ENCODE data around the gene SNRK.
A peak's percentile ranks its signal among the peaks of the same experiment; 100 is the strongest.

The SNRK gene

DNA sequence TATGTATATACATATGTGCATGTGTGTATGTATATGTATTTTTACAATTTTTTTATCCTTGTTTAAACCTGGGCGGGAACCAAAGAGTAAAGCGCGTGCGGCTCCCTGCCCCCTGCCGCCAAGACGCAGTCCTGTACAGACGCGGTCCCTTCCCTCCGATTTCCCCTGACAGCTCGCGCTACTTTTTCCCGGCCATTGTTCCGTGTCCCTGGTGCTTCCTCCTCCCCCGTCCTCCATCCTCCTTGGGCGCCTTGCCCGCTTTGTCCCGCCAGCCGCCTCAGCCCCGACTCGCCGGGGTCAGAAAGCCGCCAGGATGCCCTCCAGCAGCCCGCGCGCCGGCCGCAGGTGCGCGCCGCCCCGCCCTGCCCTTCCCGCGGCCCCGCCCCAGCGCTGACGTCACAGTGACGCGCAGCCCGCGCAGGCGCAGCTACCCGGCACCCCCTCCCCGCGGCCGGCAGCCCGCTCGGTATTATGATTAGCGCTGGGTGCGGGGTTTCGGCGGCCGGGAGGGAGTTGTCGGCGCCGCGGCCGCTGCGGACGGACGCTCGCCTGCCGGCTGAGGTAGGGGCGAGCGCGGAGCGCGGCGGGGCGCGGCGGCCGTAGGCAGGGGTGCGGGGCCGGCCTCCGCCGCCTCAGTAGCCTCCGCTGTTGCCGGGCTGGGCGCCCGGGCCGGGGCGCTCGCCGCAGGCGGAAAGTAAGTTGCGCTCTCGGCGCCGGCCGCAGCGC, at the start of gene SNRK:
SNRK (plus strand) TSS at position 426 of the 726 bp plus-strand sequence. CDS start 16,664 bp downstream, outside the sequence.
- DNase-seq = peak; percentile 89

DNA sequence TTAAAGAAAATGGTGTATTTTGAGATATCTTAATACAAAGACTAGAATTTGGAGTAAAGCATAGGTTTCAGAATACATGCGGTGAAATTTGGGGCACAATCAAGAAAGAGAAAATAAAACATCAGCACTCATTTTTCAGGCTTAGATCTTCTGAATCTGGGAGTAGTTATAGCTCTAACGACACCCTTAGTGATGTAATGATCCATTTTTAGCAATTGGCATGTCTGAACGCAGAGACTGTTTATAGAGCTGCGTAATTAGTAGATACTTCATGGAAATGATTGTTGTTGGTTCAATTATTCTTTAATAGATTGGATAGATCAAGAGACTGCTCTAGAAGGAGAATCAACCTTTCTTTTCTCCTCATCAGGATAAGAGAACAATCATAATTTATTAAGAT, 47.5 kb upstream of the SNRK start:
- no peak for DNase-seq

- DNase-seq = no peak
These were observed 46.6 kb upstream of the SNRK start for GRCh38 chr3:43239755-43240154.

DNA sequence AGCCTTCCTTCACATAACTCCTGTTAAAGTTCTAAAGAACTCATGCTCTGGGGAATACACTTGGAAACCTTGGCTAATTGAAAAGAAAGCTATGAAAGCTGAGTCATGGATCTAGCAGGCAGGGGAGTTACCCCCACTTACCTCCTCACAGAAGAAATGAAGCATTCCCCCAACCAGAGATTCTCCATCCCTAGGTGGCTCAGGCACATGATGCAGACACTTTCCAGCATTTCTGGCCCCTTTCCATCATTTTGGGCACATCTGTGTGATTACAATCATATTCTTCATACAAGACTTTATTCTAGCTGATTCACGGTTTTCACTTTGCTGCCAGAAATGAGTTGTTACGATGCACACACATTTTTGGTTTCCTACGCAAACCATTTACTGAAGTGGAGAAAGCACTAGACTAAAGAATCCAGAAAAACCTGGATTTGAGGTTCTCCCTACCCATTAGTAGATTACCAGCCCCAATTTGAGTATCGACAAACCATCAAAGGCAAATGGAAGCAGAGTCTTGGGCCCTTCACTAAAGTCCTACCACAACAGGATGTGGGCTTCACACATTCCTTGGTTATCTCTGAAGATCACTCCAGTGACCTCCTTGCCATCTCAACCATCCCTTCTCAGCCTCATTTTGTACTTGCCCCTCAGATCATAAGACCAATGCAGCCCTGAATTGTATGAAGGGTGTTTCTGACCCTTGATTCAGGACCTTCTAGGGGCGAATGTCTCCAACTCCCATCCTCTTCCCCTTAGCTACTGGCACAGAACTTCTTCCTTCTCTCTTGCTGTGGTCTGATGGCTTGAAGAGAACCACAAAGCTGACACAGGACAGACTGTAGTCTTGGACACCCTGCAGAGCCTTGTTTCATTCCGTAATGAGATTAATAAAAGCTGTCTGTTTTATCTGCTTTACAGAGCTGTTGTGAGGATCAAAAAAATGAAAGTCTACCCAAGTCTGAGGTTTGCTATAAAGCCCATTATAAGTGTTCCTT, 42.5 kb upstream of the SNRK start:
- DNase-seq = peak; percentile 2

DNA sequence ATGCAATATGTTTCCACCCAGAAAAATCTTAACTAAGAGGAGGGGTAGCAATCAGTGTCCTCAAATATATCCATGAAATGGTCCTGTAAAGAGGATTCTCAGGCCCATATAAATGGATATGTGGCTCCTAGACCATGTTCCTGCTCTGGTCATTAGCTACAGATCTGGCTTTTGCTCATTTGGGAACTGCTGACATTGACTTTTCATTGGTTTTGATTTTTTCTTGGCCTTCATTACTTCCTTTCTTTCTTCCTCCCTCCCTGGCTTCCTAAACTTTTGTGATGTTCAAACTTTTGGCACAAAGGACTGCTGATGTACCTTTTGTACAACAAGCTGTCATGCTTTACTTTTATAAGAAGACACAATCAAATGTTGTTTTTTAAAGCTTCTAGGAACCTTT, 41.6 kb upstream of the SNRK start:
- no peak for DNase-seq

DNA sequence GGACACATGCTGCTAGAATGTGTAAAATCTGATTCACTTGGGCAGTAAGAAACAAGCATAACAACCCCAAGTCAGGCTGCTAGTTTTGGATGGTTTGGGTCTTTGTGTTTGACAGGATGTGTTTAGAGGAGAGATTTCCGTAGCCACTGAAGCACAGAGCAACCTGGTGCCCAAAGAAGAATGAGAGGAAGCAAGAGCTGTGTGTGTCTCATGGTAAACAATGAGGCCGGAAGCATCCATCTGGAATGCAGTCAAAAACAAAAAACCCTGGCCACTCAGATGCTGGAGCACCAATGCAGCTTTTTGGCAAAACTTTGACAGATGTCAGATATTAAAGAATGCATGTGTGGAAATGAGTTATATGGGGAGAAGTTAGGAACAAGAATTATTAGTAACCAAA, 39.4 kb upstream of the SNRK start:
- DNase-seq = no peak

- DNase-seq = no peak
These were observed 38.7 kb upstream of the SNRK start for GRCh38 chr3:43247561-43248184.

DNA sequence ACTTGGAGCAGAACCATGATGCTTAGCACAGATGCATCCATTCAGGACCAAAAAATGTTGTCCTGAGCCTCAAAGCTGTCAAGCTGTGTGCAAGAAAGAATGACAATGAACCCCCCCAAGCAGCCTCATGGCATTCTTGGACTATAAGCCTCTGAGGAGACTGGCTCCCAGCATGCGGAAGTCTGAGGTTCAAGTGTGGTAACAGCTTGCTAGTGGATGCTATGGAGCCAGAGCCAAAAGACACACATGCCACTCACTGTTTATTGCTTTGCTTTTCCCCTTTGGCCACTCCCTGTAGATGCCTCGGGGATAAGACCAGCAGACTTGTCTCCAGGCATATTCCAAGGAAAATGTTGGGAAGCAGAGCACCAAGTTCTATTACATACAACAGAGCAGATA, 38.2 kb upstream of the SNRK start:
- DNase-seq = no peak

DNA sequence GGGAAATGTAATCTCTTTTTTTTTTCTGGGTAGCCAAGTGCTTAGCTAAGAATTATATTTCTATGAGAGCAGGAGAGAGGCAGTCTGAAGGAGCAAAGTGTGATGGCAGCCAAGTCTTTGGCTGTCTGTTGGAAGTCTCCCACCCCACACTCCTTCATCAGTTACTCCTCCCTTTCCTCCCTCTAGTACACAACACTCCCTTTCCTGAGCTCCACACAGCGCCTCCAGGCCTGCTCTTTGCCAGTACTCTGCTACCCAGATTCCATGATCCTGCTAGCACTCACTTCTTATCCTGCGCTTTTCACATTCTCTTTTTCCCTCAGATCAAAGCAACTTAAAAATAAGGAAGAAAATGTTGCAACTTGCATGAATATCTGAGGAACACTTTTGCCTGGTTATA, 37.4 kb upstream of the SNRK start:
- DNase-seq = no peak

DNA sequence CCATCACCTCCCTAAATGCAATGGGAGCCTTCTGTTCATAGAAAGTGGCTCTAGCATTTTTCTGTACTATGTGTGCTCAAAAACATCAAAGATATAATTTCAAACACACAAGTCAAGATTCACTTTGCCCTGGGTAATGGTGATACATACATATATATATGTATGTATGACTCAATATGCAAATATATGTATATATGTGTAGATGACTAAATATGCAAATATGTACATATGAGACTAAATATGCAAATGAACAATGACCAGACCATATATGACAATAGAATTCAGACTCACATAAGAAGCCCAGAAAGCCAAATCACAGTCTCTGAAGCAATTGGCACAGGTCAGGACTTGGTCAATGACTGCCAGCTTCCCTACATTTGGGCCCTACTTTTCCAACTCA, 36.9 kb upstream of the SNRK start:
- DNase-seq = no peak

DNA sequence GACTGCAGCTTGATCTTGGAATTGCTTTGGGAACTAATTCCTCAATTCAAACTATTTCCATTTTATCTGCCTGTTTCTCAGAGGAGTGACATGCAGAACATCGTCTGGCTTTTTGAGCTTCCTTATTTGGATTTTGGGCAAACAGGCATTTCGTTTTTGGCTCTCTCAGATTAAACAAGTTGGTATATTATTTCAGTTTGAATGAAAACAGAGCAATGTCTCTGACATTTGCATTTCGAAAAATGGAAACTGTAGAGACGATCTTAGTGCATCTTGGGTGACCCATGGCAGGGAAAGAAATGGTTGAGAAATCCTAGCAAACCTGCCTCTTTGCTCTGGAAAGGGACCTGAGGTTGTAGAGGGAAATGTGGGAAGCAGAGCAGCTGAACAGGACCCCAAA, 33.0 kb upstream of the SNRK start:
- DNase-seq = no peak

DNA sequence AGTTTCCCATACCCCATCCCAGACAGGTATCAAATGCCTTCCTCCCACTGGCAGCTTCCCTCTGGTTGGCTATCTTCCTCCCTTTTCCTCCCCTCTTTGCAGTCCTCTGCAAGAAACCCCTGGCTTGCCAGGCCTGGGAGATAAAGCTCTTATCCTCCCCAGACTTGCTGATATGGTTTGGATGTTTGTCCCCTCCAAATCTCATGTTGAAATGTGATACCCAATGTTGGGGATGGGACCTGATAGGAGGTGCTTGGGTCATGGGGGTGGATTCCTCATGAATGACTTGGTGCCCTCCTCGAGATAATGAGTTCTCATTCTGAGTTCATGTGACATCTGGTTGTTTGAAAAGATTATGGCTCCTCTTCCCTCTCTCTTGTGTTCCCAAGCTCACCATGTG, 32.2 kb upstream of the SNRK start:
- DNase-seq = no peak

GRCh38 chr3:43255662-43256061, 30.7 kb upstream of the SNRK start:
- no peak for DNase-seq

- DNase-seq = no peak
These were observed 29.5 kb upstream of the SNRK start for GRCh38 chr3:43256714-43257461.

- no peak for DNase-seq
These were observed 28.5 kb upstream of the SNRK start for GRCh38 chr3:43257850-43258249.

- no peak for DNase-seq
These were observed 26.7 kb upstream of the SNRK start for GRCh38 chr3:43259626-43260025.

- no peak for DNase-seq
These were observed 25.9 kb upstream of the SNRK start for GRCh38 chr3:43260412-43260811.

- DNase-seq = no peak
These were observed 24.1 kb upstream of the SNRK start for GRCh38 chr3:43262194-43262593.

- DNase-seq = no peak
These were observed 19.9 kb upstream of the SNRK start for GRCh38 chr3:43266451-43266850.

DNA sequence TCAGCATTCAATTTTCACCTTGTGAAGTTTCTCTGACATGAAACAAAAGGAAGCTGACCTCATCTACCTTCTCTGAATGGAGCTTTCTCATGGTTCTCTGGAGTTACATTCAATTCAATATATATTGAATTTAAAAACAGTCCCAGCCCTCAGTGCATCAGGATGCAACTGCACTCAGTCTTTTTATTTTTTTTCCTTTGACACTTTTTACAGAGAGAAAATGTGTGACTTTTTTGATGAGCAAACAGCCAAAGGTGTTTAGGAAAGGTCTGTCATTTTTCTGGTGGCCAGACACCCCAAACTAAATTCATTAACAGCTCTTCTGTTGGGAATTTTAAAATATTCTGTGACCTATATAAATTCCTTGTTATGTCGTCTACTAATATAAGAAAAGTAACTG, 19.3 kb upstream of the SNRK start:
- no peak for DNase-seq

DNA sequence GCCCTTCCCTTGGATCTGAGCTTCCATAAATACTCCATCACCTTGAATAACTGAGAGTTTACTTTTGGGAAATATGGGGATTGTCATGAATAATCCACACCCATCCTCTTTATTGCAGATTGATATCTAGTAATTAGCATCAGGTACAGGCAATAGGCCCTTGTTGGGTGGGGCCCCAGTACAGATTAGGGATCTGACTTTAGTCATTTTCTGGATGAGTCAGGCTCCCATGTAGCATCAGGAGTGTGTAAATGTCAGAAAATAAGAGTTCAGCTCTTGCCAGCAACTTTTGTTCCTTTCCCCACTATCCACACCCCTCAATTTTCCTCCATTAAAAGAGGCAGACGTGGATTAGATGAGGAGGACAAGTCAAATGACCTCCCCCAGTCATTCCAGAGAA, 17.7 kb upstream of the SNRK start:
- DNase-seq = no peak

DNA sequence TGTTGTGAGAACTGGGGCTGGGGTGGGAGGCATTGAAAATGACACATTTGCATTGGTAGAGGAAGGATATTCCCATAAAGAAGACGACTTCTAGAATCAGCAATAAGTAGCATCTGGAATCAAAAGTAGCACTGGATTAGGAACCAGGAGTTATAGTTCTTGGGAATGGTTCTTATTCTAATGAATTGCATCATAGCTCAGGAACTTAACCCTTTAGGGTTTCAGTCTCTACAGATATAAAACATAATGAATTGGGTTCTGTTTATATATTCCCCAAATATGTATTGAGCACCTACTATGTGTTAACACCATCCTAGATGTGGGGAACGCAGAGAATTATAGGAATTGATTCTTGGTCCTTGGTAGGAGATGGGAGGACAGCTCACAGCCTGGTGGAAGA, 16.3 kb upstream of the SNRK start:
- DNase-seq = no peak

DNA sequence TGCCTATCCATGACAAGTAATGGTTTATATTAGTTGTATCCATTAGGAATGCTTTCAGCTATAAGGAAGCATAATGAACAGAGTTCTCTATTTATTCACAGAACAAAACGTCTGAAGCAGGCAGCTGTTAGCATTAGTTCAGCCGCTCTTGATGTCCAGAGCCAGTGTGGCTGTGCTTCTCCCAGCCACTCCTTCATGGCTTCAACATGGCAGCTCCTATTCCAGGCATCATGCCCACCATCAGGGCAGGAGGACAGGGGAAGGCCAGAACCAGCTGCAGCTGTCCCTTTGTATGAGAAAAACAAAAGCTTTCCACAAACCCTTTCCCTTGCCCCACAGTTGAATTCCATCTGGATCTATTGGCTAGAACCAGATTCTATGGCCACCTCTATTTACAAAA, 12.9 kb upstream of the SNRK start:
- no peak for DNase-seq

All from activated CD4-positive, alpha-beta T cell treated with anti-CD3 and anti-CD28 coated beads, Interleukin-2, amount 50 U/mL, for 16 hours (primary cell).